Activated CD4-positive, CD25-positive, alpha-beta regulatory T cell treated with anti-CD3 and anti-CD28 coated beads, Interleukin-2, amount 50 U/mL, for 16 hours (primary cell): Measurements from ENCODE around the gene BCAS3.

Experiments used
- DNase-seq: peaks from one replicate; pipeline ENCODE4 v3.0.0-alpha.2; 2020; ENCODE audit warnings: low read depth, low spot score

BCAS3 gene

GRCh38 chr17:61363601-61364462 is 686.2 kb downstream of the BCAS3 start:
- no peak for DNase-seq

GRCh38 chr17:61364463-61364846 is 686.8 kb downstream of the BCAS3 start:
- no peak for DNase-seq

- no peak for DNase-seq
These were observed 688.5 kb downstream of the BCAS3 start for GRCh38 chr17:61366076-61366714.

GRCh38 chr17:61366715-61367413 is 689.2 kb downstream of the BCAS3 start:
- DNase-seq = no peak

- no peak for DNase-seq
These were observed 690.6 kb downstream of the BCAS3 start for GRCh38 chr17:61368049-61368831.

- no peak for DNase-seq
These were observed 691.3 kb downstream of the BCAS3 start for GRCh38 chr17:61368832-61369450.

GRCh38 chr17:61369751-61370150 is 692.1 kb downstream of the BCAS3 start:
- DNase-seq = no peak

GRCh38 chr17:61371179-61371578 is 693.5 kb downstream of the BCAS3 start:
- DNase-seq = no peak

- DNase-seq = no peak
These were observed 694.0 kb downstream of the BCAS3 start for GRCh38 chr17:61371606-61372005.

GRCh38 chr17:61372436-61372835 is 694.8 kb downstream of the BCAS3 start:
- no peak for DNase-seq

GRCh38 chr17:61376931-61377838 is 699.5 kb downstream of the BCAS3 start:
- DNase-seq = no peak

- no peak for DNase-seq
These were observed 701.2 kb downstream of the BCAS3 start for GRCh38 chr17:61378658-61379456.

GRCh38 chr17:61379457-61380216 is 702.0 kb downstream of the BCAS3 start:
- DNase-seq = no peak

GRCh38 chr17:61380217-61380835 is 702.7 kb downstream of the BCAS3 start:
- DNase-seq = no peak

GRCh38 chr17:61380836-61381525 is 703.3 kb downstream of the BCAS3 start:
- no peak for DNase-seq

- no peak for DNase-seq
These were observed 703.9 kb downstream of the BCAS3 start for GRCh38 chr17:61381537-61381936.
